Esophagus squamous epithelium (tissue), 4 donors: ENCODE results near the gene CCDC122.

ENCODE experiments used
- POLR2A ChIP-seq, 4 donors: fragments of 450-650 bp; IDR thresholded peaks; one replicate each; pipeline ENCODE4 v1.6.1; 2017; ENCODE audit warnings: antibody characterized with exemption in 4 of 4, mild to moderate bottlenecking in 4 of 4, moderate library complexity in 3 of 4
- TF ChIP-seq, protein P1 (sequence below), 6 experiments: fragments of 450-650 bp in 4 of 6; fragments of 200-600 bp in 2 of 6; sonication (generic) in 2 of 6; IDR thresholded peaks; one replicate each; pipeline ENCODE4 v1.5.1; 2016 to 2019; ENCODE audit warnings: antibody characterized with exemption in 6 of 6, mild to moderate bottlenecking in 4 of 6, moderate library complexity in 4 of 6

DNA sequence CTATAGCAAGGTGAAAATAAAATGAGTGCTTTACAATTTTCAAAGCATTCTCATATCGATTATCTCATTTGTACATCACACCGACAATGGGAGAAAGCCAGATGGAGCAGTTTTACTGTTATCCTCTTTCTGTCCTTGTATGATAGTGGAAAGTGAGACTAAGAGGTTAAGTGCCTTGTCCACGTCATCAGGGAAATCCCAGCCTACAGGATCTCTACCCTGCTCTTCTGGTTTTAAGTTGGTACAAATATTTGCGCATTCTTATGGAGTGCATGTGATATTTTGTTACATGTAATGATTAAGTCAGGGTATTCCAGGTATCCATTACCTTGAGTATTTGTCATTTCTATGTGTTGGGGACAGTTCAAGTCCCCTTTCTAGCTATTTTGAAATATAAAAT lies 80.3 kb downstream of the CCDC122 start:
- TF ChIP-seq, protein P1, sequence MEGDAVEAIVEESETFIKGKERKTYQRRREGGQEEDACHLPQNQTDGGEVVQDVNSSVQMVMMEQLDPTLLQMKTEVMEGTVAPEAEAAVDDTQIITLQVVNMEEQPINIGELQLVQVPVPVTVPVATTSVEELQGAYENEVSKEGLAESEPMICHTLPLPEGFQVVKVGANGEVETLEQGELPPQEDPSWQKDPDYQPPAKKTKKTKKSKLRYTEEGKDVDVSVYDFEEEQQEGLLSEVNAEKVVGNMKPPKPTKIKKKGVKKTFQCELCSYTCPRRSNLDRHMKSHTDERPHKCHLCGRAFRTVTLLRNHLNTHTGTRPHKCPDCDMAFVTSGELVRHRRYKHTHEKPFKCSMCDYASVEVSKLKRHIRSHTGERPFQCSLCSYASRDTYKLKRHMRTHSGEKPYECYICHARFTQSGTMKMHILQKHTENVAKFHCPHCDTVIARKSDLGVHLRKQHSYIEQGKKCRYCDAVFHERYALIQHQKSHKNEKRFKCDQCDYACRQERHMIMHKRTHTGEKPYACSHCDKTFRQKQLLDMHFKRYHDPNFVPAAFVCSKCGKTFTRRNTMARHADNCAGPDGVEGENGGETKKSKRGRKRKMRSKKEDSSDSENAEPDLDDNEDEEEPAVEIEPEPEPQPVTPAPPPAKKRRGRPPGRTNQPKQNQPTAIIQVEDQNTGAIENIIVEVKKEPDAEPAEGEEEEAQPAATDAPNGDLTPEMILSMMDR (IDR thresholded peaks at IDR 0.05), result no peak
- no peak for TF ChIP-seq POLR2A (IDR thresholded peaks at IDR 0.05)
